ENCODE data around the gene CIAO2B. TPM values are rescaled to one million over a fixed set of nuclear protein-coding genes. Genes with fewer than 3 reads are reported as not detected.

Gene CIAO2B
- total RNA-seq, 2 donors from 2014 or later, result 147 to 153 TPM

GRCh38 chr16:66905633-66906539 is 28.3 kb downstream of the CIAO2B start:
- Mint-ChIP-seq H3K36me3 (no peaks in the 10 kb centered on the region), H3K9me3 (no peaks in the 10 kb centered on the region), H3K4me3 (no peak overlapping the region), H3K27ac (no peak overlapping the region), H3K4me1 (ENCODE audit: low read depth in 2 of 2) (no peaks in the 10 kb centered on the region), H3K27me3 (no peaks in the 10 kb centered on the region)
- no peak for DNase-seq (ENCODE audit: low spot score)
- no peak for ATAC-seq

- no peaks in the 10 kb centered on the region for H3K27me3 Mint-ChIP-seq
- H3K4me1 Mint-ChIP-seq (ENCODE audit: low read depth in 2 of 2), result no peaks in the 10 kb centered on the region
- no peak for DNase-seq (ENCODE audit: low spot score)
- no peak overlapping the region for H3K4me3 Mint-ChIP-seq
- no peak overlapping the region for H3K27ac Mint-ChIP-seq
- no peak for ATAC-seq
- no peaks in the 10 kb centered on the region for H3K36me3 Mint-ChIP-seq
- no peaks in the 10 kb centered on the region for H3K9me3 Mint-ChIP-seq
Observed at GRCh38 chr16:66904846-66905632, 29.2 kb downstream of the CIAO2B start.

- peaks cover 0 to 4% of the 10 kb centered on the region in 2 donors for H3K4me1 Mint-ChIP-seq (ENCODE audit: low read depth in 2 of 2)
- no peaks in the 10 kb centered on the region for H3K36me3 Mint-ChIP-seq
- no peaks in the 10 kb centered on the region for H3K27me3 Mint-ChIP-seq
- H3K27ac Mint-ChIP-seq, result no peak overlapping the region
- H3K4me3 Mint-ChIP-seq, result no peak overlapping the region
- no peak for ATAC-seq
- no peaks in the 10 kb centered on the region for H3K9me3 Mint-ChIP-seq
- DNase-seq (ENCODE audit: low spot score), result no peak
Observed at GRCh38 chr16:66904428-66904845, 29.8 kb downstream of the CIAO2B start.

- H3K4me3 Mint-ChIP-seq, result no peak overlapping the region
- H3K4me1 Mint-ChIP-seq (ENCODE audit: low read depth in 2 of 2), result peaks cover 0 to 4% of the 10 kb centered on the region in 2 donors
- H3K36me3 Mint-ChIP-seq, result no peaks in the 10 kb centered on the region
- no peaks in the 10 kb centered on the region for H3K27me3 Mint-ChIP-seq
- no peak for ATAC-seq
- H3K27ac Mint-ChIP-seq, result no peak overlapping the region
- DNase-seq (ENCODE audit: low spot score), result no peak
- H3K9me3 Mint-ChIP-seq, result no peaks in the 10 kb centered on the region
Observed at GRCh38 chr16:66903544-66904427, 30.4 kb downstream of the CIAO2B start.

GRCh38 chr16:66902648-66903543 is 31.3 kb downstream of the CIAO2B start:
- Mint-ChIP-seq H3K4me1 (ENCODE audit: low read depth in 2 of 2) (peaks cover 0 to 4% of the 10 kb centered on the region in 2 donors), H3K9me3 (no peaks in the 10 kb centered on the region), H3K27me3 (no peaks in the 10 kb centered on the region), H3K36me3 (no peaks in the 10 kb centered on the region), H3K27ac (no peak overlapping the region), H3K4me3 (no peak overlapping the region)
- ATAC-seq, result no peak
- DNase-seq (ENCODE audit: low spot score), result no peak

GRCh38 chr16:66901626-66902025 is 32.6 kb downstream of the CIAO2B start:
- Mint-ChIP-seq H3K36me3 (no peaks in the 10 kb centered on the region), H3K9me3 (no peaks in the 10 kb centered on the region), H3K27ac (no peak overlapping the region), H3K4me3 (no peak overlapping the region), H3K4me1 (ENCODE audit: low read depth in 2 of 2) (peaks cover 0 to 4% of the 10 kb centered on the region in 2 donors), H3K27me3 (no peaks in the 10 kb centered on the region)
- ATAC-seq (no peak), DNase-seq (ENCODE audit: low spot score) (no peak)

- no peaks in the 10 kb centered on the region for H3K36me3 Mint-ChIP-seq
- H3K9me3 Mint-ChIP-seq, result no peaks in the 10 kb centered on the region
- peaks cover 0 to 6% of the 10 kb centered on the region in 2 donors for H3K4me1 Mint-ChIP-seq (ENCODE audit: low read depth in 2 of 2)
- H3K4me3 Mint-ChIP-seq, result no peak overlapping the region
- ATAC-seq (no peak), DNase-seq (ENCODE audit: low spot score) (no peak)
- no peaks in the 10 kb centered on the region for H3K27me3 Mint-ChIP-seq
- H3K27ac Mint-ChIP-seq, result no peak overlapping the region
Observed at GRCh38 chr16:66900721-66901441, 33.3 kb downstream of the CIAO2B start.

GRCh38 chr16:66899945-66900710 is 34.1 kb downstream of the CIAO2B start:
- H3K4me3 Mint-ChIP-seq, result no peak overlapping the region
- ATAC-seq (no peak), DNase-seq (ENCODE audit: low spot score) (no peak)
- no peaks in the 10 kb centered on the region for H3K36me3 Mint-ChIP-seq
- H3K4me1 Mint-ChIP-seq (ENCODE audit: low read depth in 2 of 2), result peaks cover 0 to 10% of the 10 kb centered on the region in 2 donors
- H3K27ac Mint-ChIP-seq, result no peak overlapping the region
- H3K27me3 Mint-ChIP-seq, result no peaks in the 10 kb centered on the region
- H3K9me3 Mint-ChIP-seq, result no peaks in the 10 kb centered on the region

- Mint-ChIP-seq H3K4me1 (ENCODE audit: low read depth in 2 of 2) (peaks cover 5 to 15% of the 10 kb centered on the region in 2 donors), H3K36me3 (no peaks in the 10 kb centered on the region), H3K27me3 (no peaks in the 10 kb centered on the region), H3K27ac (peak overlapping the region in 1 of 2 donors; percentile 28), H3K4me3 (no peak overlapping the region), H3K9me3 (no peaks in the 10 kb centered on the region)
- DNase-seq (ENCODE audit: low spot score) (no peak), ATAC-seq (no peak)
Observed at GRCh38 chr16:66899310-66899944, 34.8 kb downstream of the CIAO2B start.

- DNase-seq (ENCODE audit: low spot score) (no peak), ATAC-seq (no peak)
- Mint-ChIP-seq H3K9me3 (no peaks in the 10 kb centered on the region), H3K4me3 (no peak overlapping the region), H3K36me3 (no peaks in the 10 kb centered on the region), H3K27me3 (no peaks in the 10 kb centered on the region), H3K4me1 (ENCODE audit: low read depth in 2 of 2) (peaks cover 7 to 15% of the 10 kb centered on the region in 2 donors), H3K27ac (peak overlapping the region in 1 of 2 donors; percentile 28)
Observed at GRCh38 chr16:66898933-66899309, 35.3 kb downstream of the CIAO2B start.

GRCh38 chr16:66898207-66898606 is 36.0 kb downstream of the CIAO2B start:
- ATAC-seq, result no peak
- Mint-ChIP-seq H3K4me3 (no peak overlapping the region), H3K4me1 (ENCODE audit: low read depth in 2 of 2) (peaks cover 7 to 16% of the 10 kb centered on the region in 2 donors), H3K9me3 (no peaks in the 10 kb centered on the region), H3K36me3 (no peaks in the 10 kb centered on the region), H3K27me3 (no peaks in the 10 kb centered on the region), H3K27ac (no peak overlapping the region)
- no peak for DNase-seq (ENCODE audit: low spot score)

Measured in natural killer cell treated with Interleukin-12 subunit alpha and Interleukin-12 subunit beta and Interleukin-15 and Interleukin-18, amount 100 ng/mL, for 72 hours (primary cell).